HG02623 (cell line): Measurements from ENCODE around the gene MXD1.
"Not testable (repeated sequence)": the region's sequence is repeated elsewhere in the genome, so short reads cannot be mapped to it uniquely, and the experiment has no call there.

ENCODE experiments used
- ATAC-seq: cut with Tn5 transposase; IDR thresholded peaks from one replicate; pipeline ENCODE4 v1.9.1; 2021; ENCODE audit warnings: moderate library complexity; ENCODE audit not compliant: unreplicated experiment

The MXD1 gene

DNA sequence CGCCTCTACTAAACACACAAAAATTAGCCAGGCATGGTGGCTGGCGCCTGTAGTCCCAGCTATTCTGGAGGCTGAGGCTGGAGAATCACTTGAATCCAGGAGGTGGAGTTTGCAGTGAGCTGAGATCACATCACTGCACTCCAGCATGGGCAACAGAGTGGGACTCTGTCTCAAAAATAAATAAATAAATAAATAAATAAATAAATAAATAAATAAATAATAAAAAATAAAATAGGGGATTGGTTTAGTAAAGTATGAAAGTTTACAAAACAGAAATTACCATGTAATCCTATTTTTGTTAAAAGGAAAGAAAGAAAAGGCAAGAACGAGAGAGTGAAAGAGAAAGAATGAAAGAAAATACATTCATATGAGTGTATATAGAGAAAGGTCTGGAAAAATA is 35.8 kb downstream of the MXD1 start:
- not testable (repeated sequence) for ATAC-seq

DNA sequence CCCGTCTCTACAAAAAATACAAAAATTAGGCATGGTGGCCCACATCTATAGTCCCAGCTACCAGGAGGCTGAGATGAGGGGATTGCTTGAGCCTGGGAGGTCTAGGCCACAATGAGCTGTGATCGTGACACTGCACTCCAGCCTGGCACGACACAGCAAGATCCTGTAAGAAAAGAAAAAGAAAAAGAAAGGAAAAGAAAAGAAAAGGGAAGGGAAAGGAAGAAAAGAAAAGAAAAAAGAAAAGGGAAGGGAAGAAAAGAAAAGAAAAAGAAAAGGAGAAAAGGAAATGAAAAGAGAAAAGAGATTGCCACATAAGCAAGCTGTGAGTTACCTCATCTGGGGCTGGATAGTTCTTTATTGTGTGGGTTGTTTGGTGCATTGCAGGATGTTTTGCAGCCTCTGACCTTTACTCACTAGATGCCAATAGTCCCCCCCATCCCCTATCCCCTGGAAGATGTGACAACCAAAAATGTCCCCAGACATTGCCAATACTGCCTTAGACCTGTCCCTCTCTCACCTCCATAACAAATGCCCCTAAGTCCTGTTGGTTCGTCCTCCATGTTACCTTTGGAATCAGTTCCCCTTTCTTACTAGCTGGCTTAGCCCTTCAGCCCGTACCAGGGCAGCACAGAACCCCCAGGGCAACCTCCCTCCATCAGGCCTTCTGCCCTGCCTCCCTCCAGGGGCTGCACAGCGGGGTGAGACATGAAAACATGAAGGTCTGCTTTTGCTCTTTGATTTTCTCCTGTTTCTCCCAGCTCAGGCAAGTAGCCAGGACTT is 37.6 kb downstream of the MXD1 start:
- ATAC-seq = no peak

DNA sequence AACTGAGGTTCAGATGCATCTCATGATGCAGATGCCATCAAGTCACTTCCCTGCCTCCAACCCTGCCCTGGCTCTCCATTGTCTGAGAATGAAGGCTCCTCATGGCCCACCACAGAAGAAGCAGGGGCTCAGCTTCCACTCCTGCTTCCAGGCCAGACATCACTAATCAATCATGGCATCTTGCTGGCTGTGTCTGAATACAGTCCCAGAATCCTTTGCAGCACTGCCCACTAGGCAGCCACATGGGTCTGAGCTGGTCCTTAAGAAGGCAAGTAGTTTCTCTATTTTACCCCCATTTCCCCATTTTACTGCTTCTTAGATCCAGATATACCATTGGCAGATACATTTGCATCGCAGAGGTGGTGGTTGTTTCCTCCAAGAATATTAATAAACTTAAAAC is 39.2 kb downstream of the MXD1 start:
- no peak for ATAC-seq

DNA sequence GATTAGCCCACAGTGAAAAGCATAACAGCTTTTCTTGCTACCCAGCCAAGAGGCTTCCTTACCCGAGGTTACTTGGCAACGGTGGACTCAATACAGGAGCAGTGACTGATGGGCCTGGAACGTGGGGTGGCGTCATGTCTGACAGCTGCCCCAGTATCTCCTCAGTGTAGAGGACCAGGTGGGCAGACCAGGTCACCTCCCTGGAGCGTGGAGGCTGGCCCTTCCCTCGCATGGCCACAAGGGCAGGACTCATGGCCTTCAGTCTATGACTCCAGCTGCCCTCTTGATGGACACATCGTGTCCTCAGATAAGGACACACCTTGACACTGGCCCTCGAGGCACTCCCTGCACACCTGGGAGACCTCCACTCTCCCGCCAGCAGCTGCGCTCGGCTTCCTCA is 40.1 kb downstream of the MXD1 start:
- ATAC-seq = no peak

DNA sequence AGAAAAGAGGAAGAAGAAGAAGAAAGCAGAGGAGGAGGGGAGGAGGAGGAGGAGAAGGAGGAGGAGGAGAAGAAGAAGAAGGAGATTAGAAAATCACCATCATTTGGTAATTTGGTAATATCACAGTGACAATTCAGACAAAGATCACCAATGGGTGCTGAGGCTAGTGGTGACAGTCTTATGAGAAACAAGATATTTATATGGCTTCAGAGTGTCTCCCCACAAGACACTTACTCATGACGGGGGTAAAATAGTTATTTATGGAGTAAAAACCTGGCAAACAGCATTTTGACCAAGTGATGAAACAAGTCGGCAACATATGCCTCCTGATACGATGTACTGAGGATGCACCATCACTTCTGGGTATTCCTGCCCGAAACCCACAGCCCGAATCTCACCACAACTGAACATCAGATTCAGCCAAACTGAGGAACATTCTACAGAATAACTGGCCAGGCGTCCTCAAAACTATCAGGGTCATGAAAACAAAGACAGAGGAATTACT is 41.6 kb downstream of the MXD1 start:
- no peak for ATAC-seq

DNA sequence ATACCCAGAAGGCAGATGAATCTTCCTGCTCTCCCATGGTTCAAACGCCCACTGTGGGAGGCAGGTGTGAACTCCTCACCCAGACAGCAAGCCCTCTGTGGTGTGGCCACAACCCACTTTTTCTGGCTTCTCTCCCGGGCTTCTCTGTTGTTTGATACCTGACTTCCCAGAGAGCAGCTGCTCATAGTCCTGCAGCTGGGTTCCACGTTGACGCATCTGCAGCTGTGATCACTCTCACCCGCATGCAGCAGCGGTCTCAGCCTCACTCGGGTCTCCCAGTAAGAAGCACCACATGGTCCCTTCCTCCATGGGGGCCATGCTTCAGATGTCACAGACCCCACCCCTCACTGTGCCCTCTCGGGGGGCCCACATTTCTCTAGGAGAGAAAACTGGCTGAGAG is 43.1 kb downstream of the MXD1 start:
- no peak for ATAC-seq

DNA sequence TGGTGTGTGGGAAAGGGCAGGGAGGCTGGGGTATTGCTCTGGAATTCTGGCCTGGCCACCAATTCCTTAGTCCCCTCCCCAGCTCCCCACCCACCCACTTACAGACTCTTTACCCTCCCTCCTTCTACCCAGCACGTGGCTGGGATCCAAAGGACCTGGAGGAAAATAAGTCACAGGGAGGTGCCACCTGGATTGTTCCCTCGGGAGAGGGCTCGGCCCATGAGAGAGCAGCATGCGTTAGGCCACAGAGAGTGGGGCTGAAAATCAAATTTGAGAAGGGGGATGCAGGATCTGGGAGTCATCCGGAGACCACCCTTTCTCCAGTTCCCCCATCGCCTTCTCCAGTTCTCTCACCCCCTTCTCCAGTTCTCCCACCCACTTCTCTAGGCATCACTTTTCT is 43.6 kb downstream of the MXD1 start:
- no peak for ATAC-seq

DNA sequence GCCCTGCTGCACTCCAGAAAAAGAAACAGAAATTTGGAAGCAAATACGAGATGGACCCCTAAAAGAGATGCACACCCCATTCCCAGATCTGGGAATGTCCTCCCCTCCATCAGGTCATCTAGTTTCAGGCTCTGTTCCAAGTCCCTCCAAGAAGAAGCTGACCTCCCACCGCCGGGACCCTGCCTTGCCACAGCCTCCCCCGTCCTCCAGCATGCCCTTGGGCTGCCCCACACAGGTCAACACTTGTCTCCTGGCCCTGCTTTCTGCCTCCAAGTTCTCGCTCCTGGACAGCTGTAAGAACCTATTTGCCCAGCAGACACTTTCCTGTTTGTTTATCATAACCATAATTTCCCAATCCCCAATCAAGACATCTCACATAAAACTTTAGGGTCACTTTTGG is 44.5 kb downstream of the MXD1 start:
- ATAC-seq = no peak

DNA sequence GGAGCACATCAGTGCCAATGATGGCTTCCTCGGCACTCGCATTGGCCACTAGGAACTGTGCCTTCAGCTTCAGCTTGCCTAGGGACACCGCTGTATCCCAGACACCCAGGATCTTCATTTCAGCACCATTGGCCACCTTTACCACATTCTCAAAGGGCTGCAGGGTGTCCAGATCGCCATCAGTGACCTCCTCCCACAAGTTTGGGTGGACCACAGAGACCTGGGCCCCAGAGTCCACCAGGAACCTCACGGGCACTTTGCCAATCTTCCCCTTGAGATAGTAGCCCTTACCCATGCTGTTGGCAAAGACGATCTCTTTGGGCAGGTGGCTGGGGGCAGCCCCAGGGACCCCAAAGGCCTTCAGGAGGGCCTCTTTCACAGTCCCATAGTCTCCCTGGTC is 45.9 kb downstream of the MXD1 start:
- ATAC-seq = no peak

DNA sequence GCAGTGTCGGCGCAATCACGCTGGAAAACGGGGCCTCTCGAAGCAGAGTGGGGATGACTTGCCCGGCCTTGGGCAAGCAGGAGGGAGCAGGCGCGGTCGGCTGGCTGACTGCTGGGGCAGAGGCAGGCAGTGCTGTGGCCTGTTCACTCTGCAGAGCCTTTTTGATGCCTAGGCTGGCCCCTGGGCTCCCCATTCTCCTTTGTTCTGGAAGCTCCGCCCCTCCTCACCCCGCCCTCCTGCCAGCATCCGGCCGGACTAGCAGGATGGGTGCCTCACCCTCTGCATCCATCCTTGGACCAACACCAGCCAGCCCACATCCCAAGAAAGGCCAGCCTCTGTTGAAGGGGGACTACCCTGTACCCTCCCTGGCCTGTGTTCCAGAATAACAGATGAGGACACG is 46.6 kb downstream of the MXD1 start, which contains the start of gene ASPRV1:
ASPRV1 (minus strand) TSS at position 136 of the 400 bp plus-strand sequence. CDS start 195 bp downstream, outside the sequence.
- ATAC-seq = no peak

DNA sequence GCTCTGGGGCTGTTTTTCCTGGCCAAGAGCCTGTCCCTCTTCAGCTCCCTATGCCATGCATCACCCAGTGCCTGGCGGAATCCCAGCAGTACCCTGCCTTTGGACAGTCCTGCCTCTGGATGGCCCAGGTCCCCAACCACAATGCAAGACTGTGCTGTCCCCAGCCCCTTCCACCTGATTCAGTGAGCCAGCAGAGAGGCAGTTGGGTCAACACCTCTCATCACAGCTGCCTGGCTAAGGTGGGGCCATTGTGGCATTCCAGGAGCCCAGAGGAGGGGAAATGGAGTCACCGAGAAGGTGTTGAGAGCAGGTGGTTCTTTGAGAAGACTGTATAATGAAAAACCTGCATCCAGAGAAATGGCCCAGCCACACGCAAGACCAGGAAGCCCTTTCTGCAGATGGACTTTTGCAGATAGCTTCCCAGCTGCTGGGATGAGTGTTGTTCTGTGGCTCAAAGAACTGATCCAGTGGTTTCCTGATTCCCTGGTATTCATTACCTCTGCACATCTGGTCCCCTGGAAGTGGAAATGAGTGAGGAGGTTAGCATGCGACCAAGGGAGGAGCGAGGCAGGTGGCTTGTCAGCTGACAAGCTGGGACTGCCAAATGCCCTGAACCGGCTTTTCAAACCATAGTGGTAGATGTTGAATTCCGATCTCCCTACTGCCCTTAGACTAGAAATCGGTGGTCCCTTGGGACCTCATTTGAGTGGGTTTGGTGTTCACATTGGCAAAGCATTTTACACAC is 48.2 kb downstream of the MXD1 start:
- no peak for ATAC-seq

DNA sequence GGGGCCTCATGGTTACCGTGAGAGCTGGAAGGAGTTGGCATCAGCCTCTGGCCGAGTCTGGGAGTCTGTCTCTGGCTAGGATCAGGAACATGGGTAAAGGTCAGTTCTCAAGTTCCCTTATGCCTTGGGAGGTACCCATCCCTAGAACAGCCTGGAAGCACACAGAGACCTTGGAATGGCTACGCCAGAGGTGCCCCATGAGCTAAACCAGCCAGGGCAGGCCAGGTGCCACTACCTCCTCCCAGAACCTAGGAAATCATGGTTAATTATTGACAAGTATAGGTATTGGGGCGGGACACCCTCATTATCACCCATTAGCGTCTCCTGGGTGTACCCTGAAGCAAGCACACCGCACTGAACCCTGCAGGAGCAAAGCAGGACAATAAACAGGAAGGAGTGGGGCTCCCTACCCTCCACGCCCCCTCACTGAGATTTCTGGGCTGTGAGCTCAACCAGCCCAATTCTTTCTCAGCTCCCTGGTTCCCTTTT is 49.5 kb downstream of the MXD1 start:
- ATAC-seq = no peak

DNA sequence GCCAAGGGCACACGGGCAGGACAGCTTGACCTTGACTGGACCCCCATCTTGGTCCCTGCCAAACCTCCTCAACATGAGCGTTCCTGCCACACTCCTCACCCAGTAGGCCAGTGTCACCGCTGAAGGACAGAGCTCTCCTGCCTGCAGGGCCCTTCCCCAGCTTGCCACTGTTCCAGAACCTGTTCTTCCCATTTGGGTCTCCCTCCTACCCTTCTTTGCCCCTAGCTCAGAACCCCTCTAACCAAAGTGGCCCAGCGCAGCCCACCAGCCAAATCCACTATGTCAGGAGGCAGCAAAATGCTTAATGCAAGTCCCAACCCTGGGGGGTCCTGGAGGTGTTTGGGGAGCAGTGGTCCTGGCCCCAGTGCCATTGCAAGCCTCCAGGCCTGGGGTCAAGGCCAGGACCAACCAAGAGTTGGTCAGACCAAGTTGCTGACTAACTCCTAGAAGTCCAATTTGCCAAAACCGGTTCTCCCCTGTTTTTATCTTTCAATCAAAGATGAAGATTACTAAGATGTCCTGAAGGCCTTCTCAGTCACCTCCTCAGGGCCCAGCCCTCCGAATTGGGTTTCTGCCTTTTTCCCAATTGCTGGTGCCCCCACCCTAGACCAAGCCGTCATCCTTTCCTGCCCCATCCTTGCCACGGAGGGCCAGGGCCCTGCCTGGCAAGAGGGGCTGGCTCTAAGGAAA is 51.0 kb downstream of the MXD1 start:
- ATAC-seq = no peak

DNA sequence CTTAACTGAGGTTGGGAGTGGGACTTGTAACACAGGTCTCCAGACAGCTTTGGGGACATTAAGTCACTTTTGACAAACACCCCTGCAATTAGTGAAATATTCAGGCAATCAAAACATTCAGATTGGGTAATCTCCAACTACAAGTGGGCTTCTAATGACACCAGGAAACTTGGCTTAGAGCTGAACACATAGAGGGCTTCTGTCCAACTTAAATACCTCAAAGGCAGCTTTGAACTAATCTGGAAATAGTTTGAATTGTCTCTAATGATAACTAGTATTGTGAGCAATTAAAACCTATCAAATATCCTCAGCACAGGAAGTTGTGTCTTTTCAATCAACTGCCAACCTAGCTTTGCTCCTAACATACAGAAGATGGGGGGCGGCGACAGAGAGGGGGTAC is 51.6 kb downstream of the MXD1 start:
- ATAC-seq = no peak

DNA sequence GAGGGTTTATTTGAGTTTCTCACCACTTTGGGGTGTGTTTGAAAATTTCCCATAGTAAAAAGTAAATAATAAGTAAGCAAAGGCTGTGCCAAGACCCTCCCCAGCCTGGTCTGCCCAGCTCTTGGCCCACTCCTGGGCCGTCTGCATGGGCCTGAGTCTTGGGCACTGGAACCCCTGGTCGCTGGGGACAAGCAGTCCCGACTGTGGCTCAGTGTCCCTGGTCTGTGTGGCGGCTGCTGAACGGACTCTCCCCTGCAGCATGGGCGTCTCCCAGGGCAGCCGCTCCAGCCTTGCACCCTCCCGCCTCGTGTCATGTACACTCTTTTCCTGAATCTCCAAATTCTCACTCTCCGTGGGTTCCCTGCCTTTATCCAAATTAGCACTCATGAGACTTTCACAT is 53.7 kb downstream of the MXD1 start:
- ATAC-seq = no peak

DNA sequence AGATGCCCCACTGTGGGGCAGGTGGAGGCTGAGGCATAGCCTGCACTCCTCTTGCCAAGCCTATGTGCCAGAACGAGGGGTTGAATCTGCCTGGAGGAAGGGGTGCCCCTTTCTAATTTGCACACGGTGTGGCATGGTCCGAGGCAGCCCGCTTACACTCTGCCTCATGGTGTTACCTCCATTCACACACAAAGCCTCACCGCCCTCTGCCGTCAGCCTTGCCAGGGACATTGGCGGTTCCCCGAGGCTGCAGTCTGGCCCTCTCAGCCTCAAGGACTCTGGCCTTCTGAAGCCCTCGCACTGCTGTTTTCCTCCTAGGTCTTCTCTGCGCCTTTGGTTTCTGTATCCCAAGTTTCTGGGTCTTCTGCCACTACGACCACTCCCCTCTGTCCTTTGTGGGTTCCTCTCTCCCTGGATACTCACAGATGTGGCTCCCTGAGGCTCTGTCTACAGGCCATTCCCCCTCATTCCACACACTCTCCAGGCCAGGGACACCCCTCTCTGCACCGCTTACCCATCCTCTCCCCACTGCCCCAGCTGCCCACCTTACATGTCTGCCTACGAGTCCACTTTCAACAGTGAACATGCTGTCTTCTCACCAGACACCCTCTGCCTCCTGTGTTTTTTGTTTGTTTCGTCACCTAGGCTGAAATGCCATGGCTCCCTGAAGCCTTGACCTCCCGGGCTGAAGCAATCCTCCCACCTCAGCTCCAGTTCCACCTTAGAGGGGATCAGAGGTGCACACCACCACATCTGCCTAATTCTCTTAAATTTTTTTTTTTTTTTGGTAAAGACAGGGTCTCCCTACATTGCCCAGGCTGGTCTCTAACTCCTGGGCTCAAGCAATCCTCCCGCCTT is 54.4 kb downstream of the MXD1 start:
- no peak for ATAC-seq

DNA sequence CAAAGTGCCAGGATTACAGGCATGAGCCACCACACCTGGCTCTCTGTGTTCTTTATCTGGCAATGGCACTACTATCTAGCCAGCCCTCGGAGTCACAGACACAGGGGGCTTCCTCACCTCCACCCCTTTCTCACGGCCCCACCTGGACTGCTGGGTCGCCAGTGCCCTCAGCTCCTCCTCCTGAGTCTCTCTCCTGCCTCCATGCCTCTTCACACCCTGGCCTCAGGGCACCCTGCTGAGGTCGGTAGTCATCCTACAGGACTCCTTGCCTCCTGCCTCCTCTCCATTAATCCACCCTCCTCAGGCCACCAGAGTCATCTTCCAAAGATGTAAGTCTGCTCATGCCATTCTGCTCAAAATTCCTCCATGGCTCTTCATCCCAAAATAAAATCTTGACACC is 55.1 kb downstream of the MXD1 start:
- ATAC-seq = no peak

DNA sequence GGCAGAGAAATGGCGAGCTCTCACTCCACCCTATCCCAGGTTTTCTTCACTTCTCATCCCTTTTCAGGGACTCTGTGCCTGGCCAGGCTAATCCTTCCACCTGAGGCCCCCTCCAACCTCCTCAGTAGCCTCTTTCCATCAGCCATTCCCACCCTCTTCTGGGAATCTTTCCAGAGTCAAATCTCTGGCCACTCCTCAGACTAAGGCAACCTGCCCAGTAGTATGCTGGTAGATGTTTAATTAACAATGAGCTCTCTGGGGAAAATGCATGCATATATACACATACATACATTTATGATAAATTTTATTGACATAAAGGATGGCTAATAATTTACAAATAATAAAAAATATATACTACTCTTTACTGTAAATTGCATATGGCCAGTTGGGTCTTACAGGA is 57.9 kb downstream of the MXD1 start:
- ATAC-seq = no peak

DNA sequence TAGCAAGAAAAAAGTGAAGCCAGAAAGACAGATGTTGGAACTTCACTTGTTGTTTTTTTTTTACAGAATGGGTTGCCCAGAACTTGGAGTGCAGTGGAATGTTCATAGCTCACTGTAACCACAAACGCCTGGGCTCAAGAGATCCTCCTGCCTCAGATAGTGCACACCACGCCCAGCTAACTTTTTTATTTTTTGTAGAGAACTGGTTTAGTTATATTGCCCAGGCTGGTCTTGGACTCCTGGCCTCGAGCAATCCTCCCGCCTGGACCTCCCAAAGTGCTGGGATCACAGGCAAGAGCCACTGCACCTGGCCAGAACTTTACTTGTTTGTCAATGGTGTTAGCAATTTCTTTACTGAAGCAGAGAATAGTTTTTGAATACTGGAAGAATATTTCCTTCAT is 58.4 kb downstream of the MXD1 start:
- no peak for ATAC-seq

DNA sequence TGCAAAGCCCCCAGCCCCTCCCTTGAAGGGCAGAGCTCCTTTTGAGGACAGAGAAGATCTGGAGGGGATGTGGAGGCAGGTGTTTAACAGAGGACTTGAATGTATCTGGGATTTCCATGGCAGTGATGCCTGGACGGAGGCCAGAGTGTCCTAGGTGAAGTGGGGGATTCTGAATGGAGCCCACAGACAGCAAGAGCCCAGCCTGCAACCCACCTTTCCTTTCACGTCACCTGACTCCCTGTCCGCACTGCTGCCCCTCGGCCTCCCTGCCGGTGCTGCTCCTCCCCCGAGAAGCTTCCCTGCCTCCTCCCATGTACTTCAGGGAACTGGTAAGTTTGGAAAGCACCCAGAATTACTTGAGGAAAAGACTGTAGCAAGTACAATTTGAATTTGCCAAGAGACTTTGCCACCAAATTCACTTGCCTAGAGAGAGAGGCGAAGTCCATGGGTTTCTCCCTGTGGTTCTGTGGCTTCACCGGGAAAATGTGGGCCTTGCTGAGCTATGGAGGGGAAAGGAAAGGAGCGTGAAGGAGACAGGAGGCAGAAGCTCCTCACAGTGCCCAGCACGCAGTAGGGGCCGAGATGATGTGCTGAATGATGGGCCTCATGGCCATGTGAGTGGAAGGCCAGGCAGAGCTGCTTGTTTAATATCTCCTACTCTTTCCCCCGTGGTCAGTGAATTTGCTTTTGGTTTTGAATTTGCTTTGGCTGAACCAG is 60.4 kb downstream of the MXD1 start:
- ATAC-seq = no peak
